OCI-LY3 (cell line): ENCODE data around the gene CEP131.

Source experiments
- H2AFZ ChIP-seq: fragments of 200-600, 300-600 bp; shearing (Covaris generic); 2 replicates; pipeline ENCODE4 v1.6.0; 2014; ENCODE audit warnings: antibody characterized with exemption, low read depth, low read length
- H3K27ac ChIP-seq: fragments of 200-600, 300-600 bp; sonication (generic); 2 replicates; pipeline ENCODE4 v1.5.1; 2014; ENCODE audit warnings: mild to moderate bottlenecking, low read length, moderate library complexity, mixed read lengths
- H3K27me3 ChIP-seq: fragments of 200-600, 300-600 bp; sonication (generic); 2 replicates; pipeline ENCODE4 v1.6.1; 2014; ENCODE audit warnings: low read depth, low read length, mixed read lengths
- H3K36me3 ChIP-seq: fragments of 200-600, 300-600 bp; sonication (generic); replicated peaks from 2 replicates; pipeline ENCODE3; 2014; ENCODE audit warnings: low read depth, low read length, mixed read lengths
- H3K4me1 ChIP-seq: fragments of 300-600, 200-600 bp; sonication (generic); 2 replicates; pipeline ENCODE4 v1.6.1; 2014; ENCODE audit warnings: low read length, mixed read lengths
- H3K4me2 ChIP-seq: fragments of 200-600, 300-600 bp; sonication (generic); 2 replicates; pipeline ENCODE4 v1.6.1; 2014; ENCODE audit warnings: low read length, mixed read lengths
- H3K4me3 ChIP-seq: fragments of 300-600, 200-600 bp; sonication (generic); 2 replicates; pipeline ENCODE4 v1.5.1; 2014; ENCODE audit warnings: antibody characterized with exemption, mild to moderate bottlenecking, low read length, moderate library complexity
- H3K79me2 ChIP-seq: fragments of 300-600, 200-600 bp; shearing (Covaris generic); 2 replicates; pipeline ENCODE4 v1.6.1; 2014; ENCODE audit warnings: mild to moderate bottlenecking, low read length, mixed read lengths
- H3K9ac ChIP-seq: fragments of 300-600, 200-600 bp; shearing (Covaris generic); 2 replicates; pipeline ENCODE4 v1.6.0; 2014; ENCODE audit warnings: mild to moderate bottlenecking, low read length, moderate library complexity
- H3K9me3 ChIP-seq: fragments of 200-600, 300-600 bp; shearing (Covaris generic); 2 replicates; pipeline ENCODE4 v1.6.1; 2014; ENCODE audit warnings: low read length, mixed read lengths; ENCODE audit not compliant: insufficient read depth
- H4K20me1 ChIP-seq: fragments of 200-600, 300-600 bp; sonication (generic); 2 replicates; pipeline ENCODE4 v1.6.1; 2016; ENCODE audit warnings: low read length, mixed read lengths; ENCODE audit not compliant: insufficient read depth
- CTCF ChIP-seq: fragments of 200-600, 300-600 bp; sonication (generic); IDR thresholded peaks from 2 replicates; pipeline ENCODE4 v1.5.1; 2014; ENCODE audit warnings: antibody characterized with exemption, low read length, low read depth
- EZH2phosphoT487 ChIP-seq: fragments of 200-600 bp; shearing (Covaris generic); IDR thresholded peaks from 2 replicates; pipeline ENCODE4 v1.6.1; 2018; ENCODE audit warnings: antibody characterized with exemption, mixed run types, low read depth

The CEP131 gene

GRCh38 chr17:81196505-81197408 lies 26.0 kb downstream of the CEP131 start:
- Histone ChIP-seq H3K9ac (no peak overlapping the region), H3K27ac (no peak overlapping the region), H3K36me3 (no peaks in the 10 kb centered on the region), H3K4me3 (no peak overlapping the region), H3K4me2 (no peak overlapping the region), H4K20me1 (no peaks in the 10 kb centered on the region), H3K27me3 (no peaks in the 10 kb centered on the region), H2AFZ (no peak overlapping the region), H3K9me3 (no peaks in the 10 kb centered on the region), H3K79me2 (no peaks in the 10 kb centered on the region), H3K4me1 (peaks cover 6% of the 10 kb centered on the region; the same call in 1 of the 2 replicates)
- TF ChIP-seq CTCF = no peak

DNA sequence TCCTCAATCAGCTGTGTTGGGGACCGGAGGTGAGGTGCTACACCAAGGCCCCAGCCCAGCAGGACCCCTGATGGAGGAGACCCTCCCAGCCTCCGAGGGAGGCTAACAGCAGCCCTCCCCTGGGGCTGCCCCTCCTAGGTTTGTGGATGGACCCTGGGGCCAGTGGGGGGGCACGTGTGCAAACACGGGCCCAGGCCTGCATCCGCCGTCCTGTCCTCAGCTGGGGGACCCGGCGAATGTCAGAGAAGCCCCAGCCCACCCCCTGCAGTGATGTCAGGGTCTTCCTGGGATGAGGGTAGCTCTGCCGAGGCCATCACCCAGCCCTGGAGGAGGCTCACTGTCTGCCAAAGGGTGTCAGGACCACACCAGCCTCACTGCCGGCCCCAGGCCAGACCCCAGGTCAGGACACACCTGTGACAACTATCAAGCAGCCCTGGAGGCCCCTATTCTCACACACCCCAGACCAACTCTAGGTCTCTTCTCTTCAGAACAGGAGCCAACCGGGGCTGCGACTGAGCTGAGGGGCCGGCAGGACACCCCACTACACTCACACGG lies 26.7 kb downstream of the CEP131 start:
- no peak for TF ChIP-seq CTCF
- no peak for TF ChIP-seq EZH2phosphoT487
- Histone ChIP-seq H3K27ac (no peak overlapping the region), H3K4me2 (no peak overlapping the region), H3K4me1 (peaks cover 6% of the 10 kb centered on the region; the same call in 1 of the 2 replicates), H3K9ac (no peak overlapping the region), H3K27me3 (no peaks in the 10 kb centered on the region), H3K4me3 (no peak overlapping the region), H3K9me3 (no peaks in the 10 kb centered on the region), H2AFZ (no peak overlapping the region), H3K36me3 (no peaks in the 10 kb centered on the region), H3K79me2 (no peaks in the 10 kb centered on the region), H4K20me1 (no peaks in the 10 kb centered on the region)

GRCh38 chr17:81194941-81195901 lies 27.5 kb downstream of the CEP131 start:
- Histone ChIP-seq H3K79me2 (no peaks in the 10 kb centered on the region), H3K36me3 (no peaks in the 10 kb centered on the region), H3K4me2 (no peak overlapping the region), H3K4me3 (no peak overlapping the region), H3K9me3 (no peaks in the 10 kb centered on the region), H3K9ac (no peak overlapping the region), H4K20me1 (no peaks in the 10 kb centered on the region), H2AFZ (no peak overlapping the region), H3K27me3 (no peaks in the 10 kb centered on the region), H3K4me1 (peaks cover 6% of the 10 kb centered on the region; the same call in 1 of the 2 replicates), H3K27ac (no peak overlapping the region)
- TF ChIP-seq EZH2phosphoT487 = no peak
- no peak for TF ChIP-seq CTCF
